Upper lobe of left lung (tissue), 4 donors: ENCODE results near the gene FOXP1.

Source experiments
- CTCF ChIP-seq, 6 experiments: fragments of 450-650 bp in 4 of 6; fragments of 200-600 bp in 2 of 6; sonication (generic) in 2 of 6; IDR thresholded peaks; one replicate each; pipeline ENCODE4 v1.5.1; 2016 to 2019; ENCODE audit warnings: antibody characterized with exemption in 6 of 6
- POLR2AphosphoS5 ChIP-seq, 2 donors: sonication (generic); formaldehyde crosslinking; IDR thresholded peaks; one replicate each; pipeline ENCODE4 v1.5.1; 2017; ENCODE audit warnings: antibody characterized with exemption in 2 of 2

GRCh38 chr3:71003511-71003910 lies 580.0 kb downstream of the FOXP1 start:
- no peak for TF ChIP-seq CTCF (IDR thresholded peaks at IDR 0.05)
- no peak for TF ChIP-seq POLR2AphosphoS5 (IDR thresholded peaks at IDR 0.05)
